Stimulated activated CD8-positive, alpha-beta memory T cell treated with anti-CD3 and anti-CD28 coated beads, Interleukin-15, amount 100 ng/mL, for 1 hour (primary cell): Measurements from ENCODE around the gene PGGT1B.

Source experiments
- DNase-seq: peaks from one replicate; pipeline ENCODE4 v3.0.0-alpha.2; 2020; ENCODE audit warnings: low read depth

The PGGT1B gene

DNA sequence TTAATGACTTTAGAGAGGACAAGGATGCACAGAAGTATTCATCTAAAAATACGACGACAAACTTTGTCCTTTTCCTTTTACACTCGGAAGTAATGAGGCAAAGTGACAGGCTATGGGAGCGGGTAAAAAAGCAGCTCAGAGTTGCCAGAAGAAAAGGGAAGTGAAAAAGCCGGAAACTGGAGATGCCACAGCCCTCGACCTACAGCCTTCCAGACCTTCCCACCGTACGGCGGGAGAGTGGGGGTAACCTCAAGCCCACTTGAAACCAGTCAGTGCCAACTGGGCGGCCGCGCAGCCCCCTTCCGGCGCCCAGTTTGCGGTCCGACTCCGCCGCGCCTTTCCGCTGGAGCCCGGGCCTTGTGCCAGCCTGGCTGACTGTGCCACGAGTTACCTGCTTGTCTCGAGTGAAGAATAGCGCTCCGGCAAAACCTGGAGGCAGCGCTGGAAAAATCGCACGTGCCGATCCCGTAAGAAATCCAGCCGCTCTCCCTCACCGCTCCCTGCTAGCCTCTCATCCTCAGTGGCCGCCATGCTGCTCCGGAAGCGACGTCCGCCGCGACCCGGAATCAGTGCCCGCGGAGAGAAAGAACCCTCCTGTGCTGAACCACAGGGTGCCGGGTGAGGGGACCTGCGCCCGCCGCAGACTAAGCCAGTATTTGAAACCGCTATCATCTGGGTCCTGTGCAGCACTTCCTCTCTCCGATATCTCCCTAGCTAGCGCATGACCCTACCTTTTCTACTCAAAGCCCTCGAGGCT is at the start of gene PGGT1B:
Gene PGGT1B, minus strand, starts transcription at position 557 of the 757 bp plus-strand sequence. Its CDS starts 26 bp downstream, at position 531.
- peak; percentile 41 for DNase-seq

DNA sequence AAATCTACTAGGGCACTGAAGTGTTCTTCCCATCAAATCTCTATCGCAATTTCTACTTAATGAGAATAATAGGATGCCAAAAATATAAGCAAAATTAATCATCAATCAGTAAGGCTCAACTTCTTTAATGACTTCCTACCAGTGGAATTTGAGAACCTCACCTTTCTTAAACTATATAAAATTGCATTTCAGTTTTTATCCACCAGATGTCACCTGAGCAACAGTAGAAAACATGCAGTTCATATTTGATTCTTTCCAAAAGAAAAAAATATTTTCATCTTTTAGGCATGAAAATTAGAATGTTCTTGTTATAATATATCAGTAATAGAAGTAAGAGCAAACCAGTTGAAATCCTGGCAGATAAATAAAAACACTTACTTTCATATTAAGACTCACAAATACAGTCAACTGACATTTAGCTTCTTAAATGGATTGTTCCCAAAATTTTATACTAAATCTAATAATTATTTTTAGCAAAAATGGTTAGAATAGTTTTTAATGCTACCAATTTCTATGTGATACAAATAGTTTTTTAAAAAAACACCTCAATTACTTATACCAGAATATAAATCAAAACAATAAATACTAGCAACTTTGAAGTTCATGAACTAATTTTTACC is 47.2 kb upstream of the PGGT1B start:
- DNase-seq: no peak

DNA sequence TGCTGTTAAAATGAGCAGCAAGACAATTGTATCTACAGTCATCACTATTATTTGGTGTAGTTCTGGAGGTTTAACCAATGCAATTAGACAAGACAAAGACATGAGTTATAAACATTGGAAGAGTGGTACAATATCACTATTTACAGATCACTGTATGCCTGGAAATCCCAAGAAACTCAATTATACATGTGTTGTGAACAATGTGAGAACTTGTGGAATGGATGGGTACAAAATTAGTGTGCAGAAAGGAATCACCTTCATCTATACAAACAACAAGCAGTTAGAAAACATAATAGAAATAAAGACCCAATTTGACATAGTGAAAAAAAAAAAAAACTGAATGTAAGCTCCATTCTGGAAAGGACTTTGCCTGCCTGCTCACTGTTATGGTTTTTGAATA is 46.1 kb upstream of the PGGT1B start:
- no peak for DNase-seq

DNA sequence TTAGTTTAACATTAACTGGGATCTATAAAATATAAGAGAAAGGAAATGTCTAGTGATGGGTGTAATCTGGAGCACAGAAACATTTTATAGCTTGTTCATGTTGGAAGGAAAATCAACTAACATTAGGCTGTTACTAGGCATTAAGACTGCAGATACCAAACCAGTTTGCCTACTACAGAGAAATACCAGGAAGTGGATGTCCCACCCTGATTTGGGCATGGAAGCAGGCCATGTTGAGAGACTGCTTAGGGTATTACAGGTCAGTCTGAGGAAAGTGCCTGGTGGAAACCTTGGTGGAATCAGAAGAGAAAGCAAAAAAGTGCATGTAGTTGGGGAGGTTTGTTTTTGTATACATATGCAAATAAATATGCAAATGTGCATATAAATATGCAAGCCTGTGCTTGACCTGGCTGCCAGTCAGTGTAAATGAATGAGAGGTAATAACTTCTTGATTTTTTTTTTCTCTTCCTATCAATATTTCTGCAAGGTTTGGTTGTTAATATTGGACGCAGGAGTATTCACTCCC is 43.4 kb upstream of the PGGT1B start:
- DNase-seq: no peak

DNA sequence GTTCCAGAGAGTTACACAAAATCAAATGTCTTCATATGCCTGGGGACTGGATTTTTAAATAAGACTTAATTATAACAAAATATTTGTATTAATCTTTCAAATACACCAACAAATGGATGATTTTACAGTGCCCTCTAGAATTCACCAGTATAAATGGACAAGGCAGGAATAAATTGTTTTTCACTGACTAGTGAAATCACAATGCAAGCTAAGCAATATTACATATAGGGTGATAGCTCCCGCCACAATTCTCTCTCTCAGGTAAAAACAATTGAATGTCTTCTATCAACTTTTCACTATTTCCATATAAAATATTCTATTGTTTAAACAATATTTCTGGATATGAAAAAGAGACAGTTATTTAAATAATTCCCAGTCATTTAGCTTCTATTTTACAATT is 41.8 kb upstream of the PGGT1B start:
- no peak for DNase-seq

DNA sequence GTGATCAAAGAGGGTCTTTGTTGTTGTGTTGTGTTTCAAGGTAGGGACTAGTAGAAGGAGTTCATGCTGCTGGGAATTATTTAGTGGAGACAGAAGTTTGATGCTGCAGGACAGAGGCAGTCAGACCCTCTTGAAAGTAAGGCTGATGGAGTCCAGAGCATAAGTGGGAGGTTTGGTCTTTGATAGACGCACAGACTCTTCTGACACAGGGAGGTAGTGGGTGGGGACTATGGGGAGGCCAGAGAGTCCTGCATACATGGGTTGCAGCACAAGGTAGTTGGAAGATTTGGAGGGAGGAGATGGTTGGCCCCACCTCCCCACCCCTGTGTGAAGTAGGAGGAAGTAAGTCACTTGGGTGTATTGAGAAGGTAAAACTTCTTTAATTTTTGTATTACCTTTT is 36.1 kb upstream of the PGGT1B start:
- DNase-seq: no peak

DNA sequence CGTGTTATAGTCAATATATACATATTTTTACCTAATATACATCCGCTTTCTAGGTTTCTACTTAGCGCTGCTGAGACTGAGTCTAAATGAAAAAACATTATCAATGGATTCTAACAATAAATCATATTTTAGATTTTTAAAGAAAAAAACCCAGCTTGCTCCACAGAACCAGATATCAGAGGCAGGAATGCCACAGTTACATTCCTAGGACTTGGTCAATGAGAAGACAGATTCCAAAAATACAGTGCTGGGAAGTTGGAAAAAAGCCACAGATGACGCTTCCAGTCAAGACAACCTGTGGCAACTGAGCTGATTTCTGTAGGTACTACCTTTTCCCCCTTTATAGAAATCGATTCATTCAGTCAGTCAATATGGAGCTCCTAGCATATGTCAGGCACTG is 34.4 kb upstream of the PGGT1B start:
- no peak for DNase-seq

DNA sequence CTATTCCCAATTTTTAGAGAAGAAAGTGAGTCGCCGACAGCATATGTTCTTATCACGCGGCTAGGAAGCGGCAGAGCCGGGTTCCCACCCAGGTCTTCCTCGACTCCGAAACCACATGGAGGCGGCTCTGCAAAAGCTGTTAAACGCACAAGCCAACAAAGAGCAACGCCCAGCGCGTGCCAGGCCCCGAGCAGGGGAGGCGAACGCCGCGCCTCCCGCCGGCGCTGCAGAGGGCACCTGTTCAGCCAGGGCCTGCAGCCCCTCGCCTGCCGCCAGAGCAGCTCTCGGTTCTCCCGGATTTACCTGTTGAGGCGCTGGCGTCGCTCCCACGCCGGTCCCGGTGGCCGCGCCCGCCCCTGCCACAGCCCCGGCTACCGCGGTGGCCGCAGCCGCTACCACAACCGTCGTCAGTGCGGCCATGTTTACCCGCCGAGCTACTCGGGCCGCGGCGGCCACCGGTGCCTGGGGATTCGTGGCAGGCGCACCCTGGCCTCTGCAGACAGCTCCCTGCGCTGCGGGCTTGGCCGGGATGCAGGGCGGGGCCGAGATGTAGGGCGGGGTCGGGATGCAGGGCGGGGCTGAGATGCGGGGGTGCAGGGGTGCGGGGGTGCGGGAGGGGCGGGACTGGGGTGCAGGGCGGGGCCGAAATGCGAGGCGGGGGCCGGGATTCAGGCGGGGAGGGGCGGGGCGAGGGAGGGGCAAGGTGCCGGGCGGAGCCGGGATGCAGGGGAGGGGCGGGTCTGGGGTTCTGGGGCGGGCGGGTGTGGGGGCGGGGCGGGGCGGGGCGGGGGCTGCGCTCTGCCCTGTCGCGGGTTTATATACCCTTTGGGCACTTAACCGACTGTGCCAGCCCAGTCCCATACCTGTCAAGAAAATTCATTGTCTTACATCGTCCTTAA is 33.7 kb upstream of the PGGT1B start, which contains the start of gene CCDC112:
Gene CCDC112, minus strand, starts transcription at position 531 of the 899 bp plus-strand sequence. Its CDS starts 111 bp downstream, at position 420.
- DNase-seq: peak; percentile 53

DNA sequence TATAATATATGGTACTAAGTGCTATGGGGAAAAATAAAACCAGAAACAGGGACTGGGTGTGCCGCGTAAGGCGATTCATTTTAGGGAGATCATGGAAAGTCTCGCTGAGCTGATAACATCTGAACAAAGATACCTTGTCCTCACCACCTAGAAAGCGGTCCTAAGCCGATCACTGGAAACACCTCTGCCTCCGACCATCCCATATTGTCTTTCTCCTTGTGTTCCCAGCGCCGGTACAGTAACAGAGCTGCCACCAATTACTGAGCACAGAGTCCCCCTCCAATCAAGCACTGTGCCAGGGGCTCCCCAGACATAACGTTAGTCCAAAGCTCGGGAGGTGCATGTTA is 33.1 kb upstream of the PGGT1B start:
- no peak for DNase-seq

DNA sequence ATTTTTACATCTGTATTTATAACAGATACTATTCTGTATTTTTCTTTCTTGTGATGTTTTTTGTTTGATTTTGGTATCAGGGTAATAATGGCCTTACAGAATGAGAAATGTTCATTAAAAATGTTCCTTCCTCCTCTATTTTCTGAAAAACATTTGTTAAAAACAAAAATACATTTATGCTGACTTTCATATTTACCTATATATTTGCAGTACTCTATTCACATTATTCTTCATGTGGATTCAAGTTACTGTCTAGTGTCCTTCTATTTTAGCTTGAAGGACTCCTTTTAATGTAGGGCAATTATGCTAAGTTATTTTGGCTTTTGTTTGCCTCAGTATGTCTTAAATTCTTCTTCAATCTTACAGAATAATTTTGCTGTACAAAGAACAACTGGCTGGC is 28.7 kb upstream of the PGGT1B start:
- no peak for DNase-seq

DNA sequence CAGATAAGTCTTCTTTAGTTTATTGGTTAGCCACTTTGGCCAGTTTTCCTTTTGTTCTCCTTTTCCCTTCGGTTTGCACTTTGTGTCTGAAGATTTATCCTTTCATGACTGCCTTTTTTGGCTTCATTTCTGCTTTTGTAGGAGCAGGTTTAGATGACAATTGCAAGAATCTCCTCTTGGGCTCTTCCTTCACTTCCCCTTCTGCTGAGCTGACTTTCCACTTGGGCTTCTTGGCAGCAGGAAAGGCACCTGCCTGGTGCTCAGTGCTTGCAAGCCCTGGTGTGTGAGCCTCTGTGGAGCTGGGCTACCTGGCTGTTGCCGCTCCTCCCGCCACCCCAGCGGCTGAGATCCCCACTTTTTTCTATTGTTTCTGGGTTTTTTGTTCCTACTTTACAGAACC is 26.4 kb upstream of the PGGT1B start:
- DNase-seq: no peak

DNA sequence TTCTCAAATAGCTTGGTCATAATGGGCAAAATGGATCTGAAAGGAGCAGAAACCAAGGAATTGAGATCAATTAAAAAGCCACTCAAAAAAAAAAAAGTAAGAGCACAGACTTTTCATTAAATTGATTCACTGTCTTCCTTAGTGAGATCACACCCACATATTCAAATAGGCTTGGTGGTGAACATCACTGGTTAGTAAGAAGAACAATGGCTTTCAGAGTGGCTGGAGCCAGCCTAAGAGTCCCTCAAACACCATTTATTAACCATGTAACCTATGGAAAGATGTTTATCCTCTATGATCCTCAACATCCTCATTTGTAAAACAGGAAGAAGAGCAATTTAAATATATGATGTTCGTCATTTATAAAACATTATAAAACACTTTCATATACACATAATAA is 21.3 kb upstream of the PGGT1B start:
- no peak for DNase-seq

DNA sequence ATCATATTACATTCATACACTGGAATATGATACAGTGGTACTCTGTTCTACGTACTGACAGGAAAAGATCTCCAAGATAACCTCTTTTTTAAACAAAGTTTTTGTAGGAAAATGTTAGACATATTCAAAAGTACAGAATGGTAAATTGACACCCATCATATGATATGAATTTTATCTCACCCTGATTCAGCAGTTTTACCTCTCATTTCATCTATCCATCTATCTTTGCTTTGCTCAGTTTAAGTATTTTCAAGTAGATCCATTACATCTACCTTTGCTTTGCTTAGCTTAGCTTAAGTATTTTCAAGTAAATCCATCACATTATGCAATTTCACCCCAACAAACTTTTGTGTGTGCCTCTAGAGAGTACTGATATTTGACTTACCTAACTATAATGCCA is 19.5 kb upstream of the PGGT1B start:
- DNase-seq: no peak

DNA sequence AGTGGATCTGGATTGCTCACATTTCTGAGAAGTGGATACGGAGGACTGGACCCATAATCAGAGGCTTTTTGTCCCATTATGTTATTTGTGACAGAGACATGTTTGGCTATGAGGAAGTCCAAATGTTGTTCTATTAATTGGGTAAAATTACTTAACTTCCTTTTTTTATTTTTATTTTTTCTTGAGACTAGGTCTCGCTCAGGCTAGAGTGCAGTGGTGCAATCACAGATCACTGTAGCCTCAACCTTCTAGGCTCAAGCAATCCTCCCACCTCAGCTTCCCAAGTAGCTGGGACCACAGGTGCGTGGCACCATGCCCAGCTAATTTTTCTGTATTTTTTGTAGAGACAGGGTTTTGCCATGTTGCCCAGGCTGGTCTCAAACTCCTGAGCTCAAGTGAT is 11.9 kb upstream of the PGGT1B start:
- no peak for DNase-seq

DNA sequence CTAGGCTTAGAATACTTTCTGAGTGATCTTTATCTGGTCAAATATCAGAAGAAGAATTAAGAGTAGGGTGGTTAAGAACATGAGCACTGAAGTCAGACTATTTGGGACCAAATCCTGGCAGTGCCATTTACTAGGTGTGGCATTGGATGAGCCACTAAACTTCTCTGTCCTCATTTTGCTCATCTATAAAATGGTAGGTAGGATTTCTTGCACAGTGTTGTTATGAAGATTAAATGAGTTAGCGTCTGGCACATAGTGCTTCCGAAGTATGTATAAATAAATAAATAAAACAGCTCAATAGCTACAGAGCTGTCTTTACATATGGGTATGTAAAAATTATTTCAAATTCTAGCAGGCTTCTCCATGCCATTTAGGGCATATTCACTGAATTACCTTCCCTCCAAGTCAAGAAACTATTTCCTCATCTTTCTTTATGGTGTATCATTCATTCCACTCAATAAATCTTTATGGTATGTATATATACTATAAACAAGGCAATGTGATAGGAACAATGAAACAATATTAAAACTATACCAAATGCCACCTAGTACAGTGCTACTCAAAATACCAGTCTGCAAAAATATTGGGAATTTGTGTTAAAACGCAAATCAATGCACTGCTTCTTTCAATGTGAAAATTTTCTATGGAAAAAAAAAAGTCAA is 9.8 kb upstream of the PGGT1B start:
- DNase-seq: no peak

DNA sequence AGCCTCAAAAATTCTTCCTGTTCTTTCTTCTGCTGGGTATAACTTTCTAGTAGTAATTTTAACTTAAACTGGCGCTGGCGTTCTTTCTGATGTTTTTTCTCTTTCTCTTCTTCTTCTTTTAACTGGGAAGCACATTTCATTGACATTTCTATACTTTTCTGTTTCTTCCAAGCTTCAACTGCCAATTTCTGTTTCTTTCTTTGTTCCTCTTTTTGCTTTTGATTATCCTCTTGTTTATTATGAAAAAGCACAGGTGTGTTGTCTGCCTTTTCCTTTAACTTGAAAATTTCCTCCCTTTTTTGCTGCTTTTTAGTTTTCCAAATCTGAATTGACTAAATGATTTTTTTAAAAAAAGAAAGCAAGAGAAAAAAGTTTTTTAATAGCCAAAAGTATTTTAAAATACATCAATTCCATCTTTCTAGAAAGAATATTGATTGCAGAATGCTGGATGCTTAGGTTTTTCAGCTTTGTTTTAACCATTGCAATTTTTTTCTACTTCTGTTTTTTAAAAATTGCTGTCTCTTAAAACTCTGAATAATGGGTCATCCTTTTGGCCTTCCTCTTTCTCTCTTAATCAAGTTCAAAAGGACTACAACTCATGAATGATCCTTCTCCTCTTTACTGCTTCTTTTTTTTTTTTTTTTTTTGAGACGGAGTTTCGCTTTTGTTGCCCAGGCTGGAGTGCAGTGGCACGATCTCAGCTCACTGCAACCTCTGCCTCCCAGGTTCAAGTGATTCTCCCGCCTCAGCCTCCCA is 8.8 kb upstream of the PGGT1B start:
- no peak for DNase-seq

DNA sequence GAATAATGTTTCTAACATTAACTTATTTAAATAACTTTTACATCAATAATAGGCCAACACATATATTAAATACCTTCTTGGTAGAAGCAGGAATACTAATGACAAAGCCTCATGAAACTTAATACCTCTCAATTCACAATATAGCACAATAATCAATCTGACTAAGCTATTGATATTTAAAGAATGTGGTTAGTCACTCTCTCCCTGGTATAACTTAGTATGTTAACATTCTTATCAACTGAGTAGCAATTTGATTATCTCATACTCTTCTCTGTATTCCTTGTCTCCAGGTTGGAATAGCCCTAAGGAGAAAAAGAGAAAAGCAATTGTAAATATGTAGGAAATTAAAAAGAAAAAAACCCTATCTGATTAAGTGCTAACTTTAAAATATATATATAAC is 4.9 kb upstream of the PGGT1B start:
- DNase-seq: no peak

DNA sequence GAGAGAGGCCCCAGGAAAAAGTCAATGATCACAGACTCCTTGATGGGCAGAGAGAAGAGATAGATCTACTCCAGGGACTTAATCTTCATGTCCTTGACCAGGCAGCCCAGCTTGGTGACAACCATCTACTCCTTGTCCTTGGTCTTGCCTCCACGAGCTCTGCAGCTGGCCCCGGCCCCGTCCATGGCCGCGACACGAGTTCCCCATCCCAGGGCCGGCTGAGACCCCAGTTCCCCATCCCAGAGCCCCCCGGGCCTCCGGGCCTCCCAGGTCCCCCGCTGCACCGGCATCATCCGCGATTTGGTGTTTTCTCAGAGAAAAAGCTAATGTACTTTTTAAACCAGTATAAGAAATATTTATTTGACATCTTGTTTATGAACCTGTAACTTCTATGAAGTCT is 2.5 kb upstream of the PGGT1B start:
- DNase-seq: no peak

DNA sequence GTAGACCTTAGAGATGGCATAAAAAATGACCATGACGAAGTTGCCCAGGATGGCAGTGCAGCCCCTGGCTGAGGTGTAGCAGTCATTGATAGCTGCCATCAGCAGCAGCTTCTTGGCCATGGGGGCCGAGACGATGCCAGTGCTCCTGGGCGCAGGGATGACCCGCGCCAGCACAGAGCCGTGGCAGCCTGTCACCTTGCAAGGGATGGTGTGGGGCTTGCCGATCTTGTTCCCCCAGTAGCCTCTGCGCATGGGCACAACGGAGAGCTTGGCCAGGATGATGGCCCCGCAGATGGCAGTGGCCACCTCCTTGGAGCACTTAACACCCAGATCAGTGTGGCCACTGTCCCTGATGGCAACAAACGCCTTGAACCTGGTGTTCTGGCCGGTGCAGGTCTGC is 2.1 kb upstream of the PGGT1B start:
- no peak for DNase-seq

DNA sequence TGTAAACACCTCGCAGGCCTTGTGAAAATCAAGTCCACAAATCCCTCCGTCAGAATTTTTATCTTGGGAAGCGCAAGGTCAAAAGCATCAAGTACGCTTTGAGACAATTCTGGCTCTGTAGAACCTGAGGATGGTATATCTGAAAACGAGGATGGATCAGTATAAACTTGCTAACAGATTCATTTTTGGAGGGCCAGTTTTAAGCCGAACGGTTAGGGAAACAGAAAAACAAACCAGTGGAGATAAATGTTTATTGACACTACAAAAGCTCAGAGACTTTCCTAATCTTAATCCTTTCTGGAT is 352 bp upstream of the PGGT1B start:
- DNase-seq: no peak

DNA sequence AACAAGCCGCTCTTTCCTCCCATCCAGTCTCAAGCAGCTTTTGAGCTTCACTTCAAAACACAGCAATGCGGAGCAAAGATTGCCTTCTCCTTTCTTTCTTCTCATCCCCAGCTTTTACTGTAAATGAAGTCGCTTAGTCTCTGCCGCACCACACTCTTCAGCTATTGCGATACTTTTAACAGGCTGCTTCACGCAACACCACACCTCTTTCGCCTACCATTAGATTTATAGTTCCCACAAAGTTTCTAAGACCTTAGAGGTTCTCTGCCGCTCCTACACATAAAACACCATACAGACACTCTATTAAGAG is 711 bp downstream of the PGGT1B start:
- DNase-seq: no peak

DNA sequence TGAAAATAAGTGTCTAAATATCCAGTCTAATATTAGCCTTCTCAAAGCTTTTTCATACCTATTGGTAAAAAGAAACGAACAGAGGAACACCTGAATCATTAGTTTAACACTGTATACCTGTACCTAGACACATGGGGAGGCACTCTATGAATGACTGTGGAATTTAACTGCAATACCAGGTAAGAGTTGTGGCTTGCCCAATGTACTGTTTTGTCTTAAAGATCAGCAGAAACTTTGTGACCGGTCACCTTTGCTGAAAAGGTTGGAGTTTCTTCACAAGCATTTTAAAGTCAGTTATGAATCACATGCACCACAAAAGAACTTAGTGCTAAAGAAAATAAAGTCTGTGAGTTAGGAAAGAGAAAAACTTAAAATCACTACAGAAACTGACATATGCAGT is 2.4 kb downstream of the PGGT1B start:
- DNase-seq: no peak
